Left lobe of liver (tissue), 2 donors: ENCODE results near the gene EIF1. TPM values are rescaled to one million over a fixed set of nuclear protein-coding genes. Genes with fewer than 3 reads are reported as not detected.

Experiments
- ATAC-seq: fragments of 200-7000 bp; cut with Tn5 transposase; one replicate; pipeline ENCODE4 v1.9.1; 2020; ENCODE audit warnings: mild to moderate bottlenecking, moderate library complexity
- DNase-seq: peaks from one replicate; pipeline ENCODE4 v3.0.0-alpha.2; 2020; ENCODE audit warnings: low spot score
- total RNA-seq: library from RNA; stranded (reverse); gene quantifications from one replicate; pipeline ENCODE4 v1.2.1, GENCODE V29; 2021
- donor health status: DM: no; HTN: no; CAD: no; lungs with moderate emphysema.
- donor health status: DM: no; HTN: yes; CAD: no.

Gene EIF1
- total RNA-seq, 1 donor from 2014 or later: 257 TPM

DNA sequence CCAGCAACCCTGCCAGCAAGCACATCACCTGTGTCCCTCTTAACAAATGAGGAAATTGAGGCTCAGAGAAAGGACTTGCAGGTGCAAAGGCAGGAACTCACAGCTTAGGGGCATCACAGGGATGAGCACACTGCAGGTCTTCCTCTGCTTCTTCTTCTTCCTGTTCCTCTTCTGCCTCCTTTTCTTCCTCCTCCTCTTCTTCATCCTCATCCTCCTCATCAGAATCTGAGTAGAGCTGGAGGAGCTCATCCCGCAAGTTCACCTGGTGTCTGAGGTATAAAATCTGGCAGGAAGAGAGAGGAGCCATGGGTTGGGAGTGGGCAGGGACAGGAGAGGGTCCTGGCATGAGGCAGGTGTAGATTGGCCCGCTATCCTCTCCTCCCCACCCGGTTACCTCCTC lies 43.2 kb downstream of the EIF1 start:
- DNase-seq: no peak
- no peak for ATAC-seq

- no peak for ATAC-seq
- DNase-seq: no peak
Measured at GRCh38 chr17:41733348-41734138, 44.9 kb downstream of the EIF1 start.

- DNase-seq (no peak), ATAC-seq (peak; percentile 24)
Measured at GRCh38 chr17:41734139-41734948, 45.7 kb downstream of the EIF1 start, which contains the start of gene HAP1. Gene HAP1, minus strand, starts transcription at chr17:41734643. Its CDS starts 9 bp downstream, at chr17:41734634.

DNA sequence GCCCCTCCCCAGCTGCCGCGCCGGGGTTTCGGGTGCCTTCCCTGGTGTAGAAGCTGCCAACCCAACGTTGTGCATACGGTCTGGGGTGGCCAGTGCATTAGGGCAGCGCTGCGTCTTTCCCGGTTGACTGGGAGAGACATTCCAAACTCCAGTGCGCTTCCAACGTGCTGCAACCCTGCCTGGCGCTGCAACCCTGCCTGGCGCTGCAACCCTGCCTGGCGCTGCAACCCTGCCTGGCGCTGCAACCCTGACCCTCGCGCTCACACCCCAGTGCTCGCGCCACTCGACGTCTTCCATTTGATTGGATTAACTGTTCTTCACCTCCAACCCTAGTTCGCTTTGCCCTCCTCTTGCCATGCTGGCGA lies 46.2 kb downstream of the EIF1 start:
- DNase-seq (no peak), ATAC-seq (peak; percentile 4)

DNA sequence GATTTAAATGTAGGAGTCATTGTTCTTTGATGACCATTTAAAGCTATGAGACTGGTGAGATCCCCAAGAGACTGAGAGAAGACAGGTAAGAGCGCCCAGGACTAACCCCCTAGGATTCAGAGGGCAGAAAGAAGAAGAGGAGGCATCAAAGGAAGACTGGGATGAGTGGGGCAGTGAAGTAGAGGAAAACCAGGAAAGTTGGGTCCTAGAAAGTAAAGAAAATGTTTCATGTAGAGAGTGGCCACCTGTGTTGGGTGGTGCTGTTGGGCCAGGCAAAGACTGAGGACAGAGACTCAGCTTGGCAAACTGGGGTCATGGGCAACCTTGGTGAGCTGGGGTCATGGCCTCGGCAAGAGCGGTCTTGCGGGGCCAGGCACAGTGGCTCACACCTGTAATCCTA lies 47.1 kb downstream of the EIF1 start:
- ATAC-seq (no peak), DNase-seq (no peak)

- ATAC-seq: no peak
- no peak for DNase-seq
Measured at GRCh38 chr17:41736983-41737679, 48.4 kb downstream of the EIF1 start.

GRCh38 chr17:41737680-41738023 lies 49.0 kb downstream of the EIF1 start:
- DNase-seq (no peak), ATAC-seq (peak; percentile 5)

DNA sequence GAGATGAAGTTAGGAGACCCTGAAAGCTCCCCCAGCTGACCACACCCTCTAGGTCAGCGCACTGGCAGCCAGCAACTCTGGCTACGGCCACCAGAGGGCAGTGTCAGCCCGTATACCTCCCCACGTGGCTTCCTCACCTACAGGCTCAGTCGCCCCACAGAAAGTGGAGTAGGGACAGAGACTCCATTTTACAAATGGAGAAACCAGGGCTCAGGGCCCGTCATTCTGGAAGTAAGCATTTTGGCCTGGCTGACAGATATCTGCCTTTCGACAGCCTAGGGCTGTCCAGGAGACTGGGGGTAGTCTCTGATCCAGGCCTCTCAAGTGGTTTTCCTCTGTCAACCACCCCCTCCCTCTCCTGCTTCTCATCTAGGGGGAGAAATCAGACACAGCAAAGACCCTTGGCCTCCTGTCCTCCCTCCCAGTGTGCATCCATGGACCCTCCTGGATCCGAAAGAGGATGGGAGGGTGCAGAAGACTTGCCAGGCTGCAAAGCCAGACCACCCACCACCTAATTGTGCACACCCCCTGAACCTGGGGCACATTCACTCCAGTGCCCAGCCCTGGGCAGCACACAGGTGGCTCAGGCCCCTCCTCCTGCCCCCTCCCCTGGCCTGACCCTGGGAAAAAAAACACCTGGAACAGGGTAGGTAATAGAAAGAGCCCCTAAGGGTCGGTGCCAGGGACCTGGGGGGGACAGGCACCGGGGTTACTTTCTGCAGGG lies 49.6 kb downstream of the EIF1 start:
- DNase-seq (peak; percentile 83), ATAC-seq (peak; percentile 98)

GRCh38 chr17:41738801-41739112 lies 50.1 kb downstream of the EIF1 start:
- DNase-seq (no peak), ATAC-seq (no peak)

DNA sequence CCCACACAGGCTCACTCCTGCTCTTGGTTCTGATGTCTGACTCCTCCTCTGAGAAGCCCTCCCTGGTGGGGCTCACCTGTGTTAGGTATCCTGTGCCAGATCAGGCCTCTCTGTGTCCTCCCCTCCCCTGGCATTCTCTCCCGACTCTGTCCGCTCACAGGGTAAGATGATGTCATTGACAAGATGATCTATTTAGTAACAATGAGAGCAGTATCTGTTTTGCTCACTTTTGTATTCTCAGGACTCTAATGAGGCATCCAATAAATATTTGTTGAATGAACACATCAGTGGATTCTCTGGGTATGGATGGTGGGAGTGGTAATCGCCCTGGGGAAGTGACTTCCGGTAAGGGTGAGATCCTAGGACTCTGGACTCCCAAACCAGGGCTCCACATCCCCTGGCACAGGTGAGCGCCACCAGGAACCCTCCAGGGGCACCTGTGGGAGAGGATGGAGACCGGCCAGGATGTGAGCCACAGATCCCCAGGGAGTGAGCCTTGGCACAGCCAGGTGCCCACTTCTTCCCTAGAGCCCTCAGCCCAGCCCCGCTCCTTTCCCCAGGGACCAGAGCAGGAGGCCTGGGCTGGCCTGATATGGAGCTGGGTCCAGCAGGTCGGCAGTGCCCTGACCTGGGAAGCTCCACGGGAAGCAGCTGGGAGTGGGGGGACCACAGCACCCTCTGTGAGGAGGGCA lies 51.1 kb downstream of the EIF1 start:
- DNase-seq: no peak
- ATAC-seq: no peak

GRCh38 chr17:41740506-41740905 lies 51.8 kb downstream of the EIF1 start:
- ATAC-seq: no peak
- no peak for DNase-seq

GRCh38 chr17:41741709-41742108 lies 53.0 kb downstream of the EIF1 start:
- no peak for ATAC-seq
- DNase-seq: no peak

Other genes starting within 250 kb of the EIF1 start
- gene KRT38, start 247.9 kb upstream of the EIF1 start, total RNA-seq: not detected
- gene KRT32, start 221.5 kb upstream of the EIF1 start, total RNA-seq: not detected
- gene KRT35, start 207.7 kb upstream of the EIF1 start, total RNA-seq: not detected
- not detected for gene KRT36, start 199.0 kb upstream of the EIF1 start, total RNA-seq
- gene KRT13, start 183.3 kb upstream of the EIF1 start, total RNA-seq: not detected
- 0.15 TPM for gene KRT15, start 170.0 kb upstream of the EIF1 start, total RNA-seq
- gene KRT19, start 160.6 kb upstream of the EIF1 start, total RNA-seq: 5.7 TPM
- not detected for gene KRT9, start 116.8 kb upstream of the EIF1 start, total RNA-seq
- not detected for gene KRT14, start 102.0 kb upstream of the EIF1 start, total RNA-seq
- gene KRT16, start 76.1 kb upstream of the EIF1 start, total RNA-seq: not detected
- gene KRT17, start 64.3 kb upstream of the EIF1 start, total RNA-seq: not detected
- not detected for gene GAST, start 23.4 kb downstream of the EIF1 start, total RNA-seq
- not detected for gene HAP1, start 45.8 kb downstream of the EIF1 start, total RNA-seq
- 72.5 TPM for gene JUP, start 97.8 kb downstream of the EIF1 start, total RNA-seq
- gene P3H4, start 123.1 kb downstream of the EIF1 start, total RNA-seq: 3.3 TPM
- gene FKBP10, start 124.1 kb downstream of the EIF1 start, total RNA-seq: 5.1 TPM
- 24.3 TPM for gene NT5C3B, start 147.3 kb downstream of the EIF1 start, total RNA-seq
- gene KLHL10, start 148.9 kb downstream of the EIF1 start, total RNA-seq: not detected
- gene KLHL11, start 176.5 kb downstream of the EIF1 start, total RNA-seq: 5.9 TPM
- 20.9 TPM for gene ACLY, start 230.1 kb downstream of the EIF1 start, total RNA-seq
- 0.30 TPM for gene ODAD4, start 241.7 kb downstream of the EIF1 start, total RNA-seq